Tibial nerve (tissue), 4 donors: ENCODE measurements around the gene CLSTN3.

Source experiments
- CTCF ChIP-seq, 5 experiments: fragments of 200-600 bp in 3 of 5; fragments of 450-650 bp in 2 of 5; sonication (generic) in 3 of 5; IDR thresholded peaks; one replicate each; pipeline ENCODE4 v1.5.1; 2016 to 2019; ENCODE audit warnings: antibody characterized with exemption in 5 of 5, mild to moderate bottlenecking in 3 of 5, moderate library complexity in 2 of 5
- EP300 ChIP-seq, 2 donors: sonication (generic); formaldehyde crosslinking; IDR thresholded peaks; one replicate each; pipeline ENCODE4 v1.6.1; 2017; ENCODE audit warnings: antibody characterized with exemption in 2 of 2, mild to moderate bottlenecking in 1 of 2
- POLR2A ChIP-seq, 2 donors: fragments of 450-650 bp; IDR thresholded peaks; one replicate each; pipeline ENCODE4 v1.6.1; 2017; ENCODE audit warnings: antibody characterized with exemption in 2 of 2, mild to moderate bottlenecking in 2 of 2, moderate library complexity in 2 of 2

- peak; percentile 45 to 74 (median 56) for TF ChIP-seq CTCF (IDR thresholded peaks at IDR 0.05)
- TF ChIP-seq POLR2A (IDR thresholded peaks at IDR 0.05): no peak
- TF ChIP-seq EP300 (IDR thresholded peaks at IDR 0.05): no peak
Observed at GRCh38 chr12:7144414-7145120, 14.4 kb downstream of the CLSTN3 start.
